GM21447 (cell line): ENCODE measurements around the gene SHC1.
"Not testable (repeated sequence)": the region's sequence is repeated elsewhere in the genome, so short reads cannot be mapped to it uniquely, and the experiment has no call there.

ENCODE experiments used
- ATAC-seq: cut with Tn5 transposase; IDR thresholded peaks from one replicate; pipeline ENCODE4 v1.9.1; 2021; ENCODE audit not compliant: unreplicated experiment

The SHC1 gene

GRCh38 chr1:154996966-154997701, 26.6 kb upstream of the SHC1 start:
- no peak for ATAC-seq

- ATAC-seq: not testable (repeated sequence)
Observed at GRCh38 chr1:154995301-154995983, 24.9 kb upstream of the SHC1 start.

DNA sequence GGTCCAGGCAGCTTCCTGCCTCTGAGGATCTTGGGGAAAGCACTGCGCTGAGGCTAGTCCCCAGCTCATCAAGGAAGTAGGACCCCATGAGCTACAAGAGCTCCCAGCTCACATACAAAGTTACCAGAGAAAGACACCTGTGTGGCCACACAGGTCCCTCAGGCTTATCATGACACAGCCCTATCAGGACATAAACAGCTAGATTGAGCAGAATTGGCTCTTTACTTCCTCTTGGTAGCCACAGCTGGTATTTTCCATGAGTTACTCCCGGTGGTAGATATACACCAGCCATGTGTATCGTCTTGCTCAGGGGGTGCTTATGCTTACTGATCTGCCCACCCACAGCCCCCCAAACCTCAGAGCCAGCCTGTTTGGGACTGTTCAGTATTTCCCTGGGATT, 24.0 kb upstream of the SHC1 start:
- ATAC-seq: no peak

DNA sequence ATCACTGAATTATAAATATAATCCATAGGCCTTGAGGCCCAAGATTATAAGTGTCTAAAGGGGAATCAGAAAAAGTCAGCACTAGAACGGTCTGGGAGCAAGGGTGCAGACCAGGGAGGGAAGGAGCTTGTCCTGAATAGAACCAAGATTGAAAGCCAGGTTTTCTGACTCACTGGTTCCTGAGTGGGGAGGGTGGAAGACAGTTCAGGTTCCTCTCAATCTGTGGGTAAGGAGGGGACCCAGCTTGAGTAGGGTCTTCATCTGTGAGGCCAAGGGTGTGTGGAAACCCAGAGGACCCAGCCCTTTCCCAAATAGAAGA, 23.7 kb upstream of the SHC1 start:
- no peak for ATAC-seq

DNA sequence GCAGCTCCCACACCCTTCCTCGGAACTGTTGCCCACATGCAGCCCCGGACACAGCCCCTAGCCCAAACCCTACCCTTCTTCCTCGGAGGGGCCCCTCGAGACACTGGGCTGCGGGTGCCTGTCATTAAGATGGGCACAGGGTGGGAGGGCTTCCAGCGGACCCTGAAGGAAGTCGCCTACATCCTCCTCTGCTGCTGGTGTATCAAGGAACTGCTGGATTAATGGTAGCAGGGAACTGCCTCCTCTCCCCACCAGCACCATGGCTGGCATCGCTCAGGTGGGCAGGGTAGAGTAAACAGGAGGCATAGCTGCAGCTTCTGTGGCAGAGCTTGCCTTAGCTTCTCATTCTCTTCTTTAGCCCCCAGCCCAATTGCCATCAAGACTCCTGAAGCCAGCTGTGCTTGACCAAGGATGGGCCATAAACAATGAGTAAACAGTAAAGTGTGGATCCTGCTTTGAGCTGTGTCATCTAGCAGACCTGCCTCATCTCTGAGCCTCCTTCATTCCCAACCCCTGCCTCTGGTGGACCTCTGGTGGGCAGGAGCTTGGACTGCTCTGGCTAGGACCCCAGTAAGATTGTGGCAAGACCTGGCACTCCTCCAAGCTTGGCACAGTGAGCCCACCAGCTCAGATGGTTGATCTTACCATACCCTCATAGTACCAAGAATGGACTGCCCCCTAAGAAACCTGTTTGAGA, 23.2 kb upstream of the SHC1 start, which contains the start of gene LENEP:
TSS of gene LENEP (plus strand) at position 15 of the 697 bp plus-strand sequence. CDS start at position 37, 22 bp downstream.
- ATAC-seq: no peak

DNA sequence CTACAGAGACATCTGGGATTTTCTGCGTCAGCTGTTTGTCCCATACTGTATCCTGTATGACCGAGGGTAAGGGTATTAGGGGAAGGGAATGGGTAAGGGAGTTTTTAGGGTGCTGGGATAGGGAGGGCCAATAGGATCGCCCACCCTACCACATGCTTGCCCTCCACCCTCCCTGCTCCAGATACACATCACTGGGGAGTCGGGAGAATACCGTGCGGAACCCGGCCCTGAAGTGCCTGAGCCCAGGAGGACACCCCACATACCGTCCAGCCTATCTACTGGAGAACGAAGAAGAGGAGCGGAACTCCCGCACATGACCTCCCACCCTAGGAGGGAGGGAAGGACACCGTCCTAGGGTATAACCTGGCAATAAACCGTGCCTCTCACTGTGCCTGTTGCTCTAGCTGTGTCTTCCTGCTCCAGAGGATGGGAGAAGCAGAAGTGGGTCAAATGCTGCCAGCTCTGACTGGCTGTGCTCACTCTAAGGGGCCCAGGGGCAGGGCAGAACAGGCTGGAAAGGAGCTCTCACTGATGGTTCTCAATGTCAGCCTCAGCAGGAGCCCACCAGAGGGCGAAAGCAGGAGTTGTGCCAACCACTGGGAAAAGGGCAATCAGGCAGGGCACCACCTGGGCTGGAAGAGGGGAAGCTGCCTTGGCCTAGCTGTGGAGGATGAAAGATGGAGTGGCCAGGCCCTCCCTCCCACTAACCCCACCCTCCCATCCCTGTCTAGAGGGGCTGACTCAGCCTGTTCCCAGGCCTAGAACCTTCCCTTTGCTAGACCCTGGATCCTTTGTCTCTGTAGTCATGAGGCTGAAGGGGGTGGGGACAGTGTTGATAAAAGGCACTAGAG, 22.4 kb upstream of the SHC1 start:
- ATAC-seq: no peak

DNA sequence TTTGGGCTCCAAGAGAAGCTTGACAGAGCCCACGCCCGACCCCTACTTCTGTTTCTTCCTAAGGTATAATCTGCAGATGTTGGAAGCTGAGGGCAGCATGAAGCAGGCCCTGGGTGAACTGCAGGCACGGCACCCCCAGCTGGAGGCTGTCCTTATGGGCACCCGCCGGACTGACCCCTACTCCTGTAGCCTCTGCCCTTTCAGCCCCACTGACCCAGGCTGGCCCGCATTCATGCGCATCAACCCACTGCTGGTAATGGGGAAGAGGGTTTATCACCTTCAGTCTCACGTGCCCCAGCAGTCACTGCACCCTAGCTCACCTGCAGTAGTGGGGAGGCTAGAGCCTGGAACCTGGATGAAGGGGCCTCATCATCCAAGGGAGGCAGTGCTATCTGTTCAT, 19.7 kb upstream of the SHC1 start:
- ATAC-seq: no peak

GRCh38 chr1:154989195-154989860, 18.8 kb upstream of the SHC1 start:
- ATAC-seq: no peak

GRCh38 chr1:154988058-154988954, 17.8 kb upstream of the SHC1 start:
- no peak for ATAC-seq

DNA sequence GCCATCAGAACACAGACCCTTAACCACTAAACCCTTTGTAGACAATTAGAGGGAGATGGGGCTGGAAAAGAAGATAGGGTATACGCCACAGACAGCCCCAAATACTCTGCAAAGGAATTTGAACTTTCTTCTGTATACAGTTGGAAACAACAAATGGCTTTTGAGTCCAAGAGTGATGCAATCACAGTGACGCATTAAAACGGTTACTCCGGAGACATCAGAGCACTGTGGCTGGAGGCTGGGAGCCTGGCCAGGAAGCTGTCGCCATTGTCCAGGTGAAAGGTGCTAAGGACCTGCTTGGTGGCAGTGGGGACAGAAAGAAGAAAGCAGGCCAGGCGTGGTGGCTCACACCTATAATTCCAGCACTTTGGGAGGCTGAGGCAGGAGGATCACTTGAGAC, 16.8 kb upstream of the SHC1 start:
- no peak for ATAC-seq

GRCh38 chr1:154986736-154987135, 16.2 kb upstream of the SHC1 start:
- not testable (repeated sequence) for ATAC-seq

GRCh38 chr1:154983776-154984466, 13.4 kb upstream of the SHC1 start:
- ATAC-seq: no peak

DNA sequence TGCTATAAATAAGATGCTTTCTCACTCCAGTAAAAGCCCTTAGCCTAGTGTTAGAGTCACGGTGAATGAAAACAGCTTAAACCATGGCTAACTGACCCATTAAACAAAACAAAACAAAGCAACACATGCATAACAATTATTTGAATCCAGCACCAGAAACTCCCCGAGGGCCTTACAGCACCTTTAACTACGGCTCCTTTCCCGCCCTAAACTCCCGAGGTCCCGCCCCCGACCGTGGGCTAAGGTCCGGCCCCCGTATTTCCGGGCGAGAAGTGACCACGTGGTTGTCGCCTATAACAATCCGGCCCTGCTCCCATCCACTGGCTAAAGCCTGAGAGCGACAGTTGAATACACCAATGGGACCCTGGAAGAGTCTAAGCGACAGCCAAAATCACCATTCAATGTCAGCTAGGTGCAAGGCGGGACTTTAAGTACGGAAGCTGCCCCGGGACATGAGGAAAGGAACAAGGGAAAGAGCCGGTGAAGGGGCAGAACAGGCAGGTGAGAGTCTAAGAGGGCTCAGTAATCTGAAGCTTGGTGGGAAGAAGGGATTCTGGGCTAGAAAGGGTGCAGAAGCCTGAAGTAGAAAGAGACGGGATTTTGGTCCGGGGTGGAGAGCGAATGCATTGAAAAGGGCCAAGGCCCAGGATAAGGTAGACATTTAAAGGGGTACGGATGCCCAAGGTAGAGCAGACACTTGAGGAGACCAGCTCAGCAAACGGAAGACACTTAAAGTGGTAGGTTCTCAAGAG, 12.5 kb upstream of the SHC1 start, which contains the start of gene FLAD1:
TSS of gene FLAD1 (plus strand) at position 448 of the 752 bp plus-strand sequence. CDS start 351 bp downstream, outside the sequence.
- ATAC-seq: peak; percentile 97

GRCh38 chr1:154982341-154982740, 11.8 kb upstream of the SHC1 start:
- ATAC-seq: no peak

- no peak for ATAC-seq
Observed at GRCh38 chr1:154978360-154978759, 7.8 kb upstream of the SHC1 start.

GRCh38 chr1:154977762-154978161, 7.2 kb upstream of the SHC1 start:
- not testable (repeated sequence) for ATAC-seq

- ATAC-seq: no peak
Observed at GRCh38 chr1:154975409-154976059, 5.0 kb upstream of the SHC1 start.
